Eye (tissue), 1 donor: ENCODE data around the gene ETS1.

Experiments used
- DNase-seq: peaks from one replicate; pipeline ENCODE4 v3.0.0-alpha.2; 2015

Gene ETS1, protein sequence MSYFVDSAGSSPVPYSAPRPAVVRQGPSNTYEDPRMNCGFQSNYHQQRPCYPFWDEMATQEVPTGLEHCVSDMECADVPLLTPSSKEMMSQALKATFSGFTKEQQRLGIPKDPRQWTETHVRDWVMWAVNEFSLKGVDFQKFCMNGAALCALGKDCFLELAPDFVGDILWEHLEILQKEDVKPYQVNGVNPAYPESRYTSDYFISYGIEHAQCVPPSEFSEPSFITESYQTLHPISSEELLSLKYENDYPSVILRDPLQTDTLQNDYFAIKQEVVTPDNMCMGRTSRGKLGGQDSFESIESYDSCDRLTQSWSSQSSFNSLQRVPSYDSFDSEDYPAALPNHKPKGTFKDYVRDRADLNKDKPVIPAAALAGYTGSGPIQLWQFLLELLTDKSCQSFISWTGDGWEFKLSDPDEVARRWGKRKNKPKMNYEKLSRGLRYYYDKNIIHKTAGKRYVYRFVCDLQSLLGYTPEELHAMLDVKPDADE

DNA sequence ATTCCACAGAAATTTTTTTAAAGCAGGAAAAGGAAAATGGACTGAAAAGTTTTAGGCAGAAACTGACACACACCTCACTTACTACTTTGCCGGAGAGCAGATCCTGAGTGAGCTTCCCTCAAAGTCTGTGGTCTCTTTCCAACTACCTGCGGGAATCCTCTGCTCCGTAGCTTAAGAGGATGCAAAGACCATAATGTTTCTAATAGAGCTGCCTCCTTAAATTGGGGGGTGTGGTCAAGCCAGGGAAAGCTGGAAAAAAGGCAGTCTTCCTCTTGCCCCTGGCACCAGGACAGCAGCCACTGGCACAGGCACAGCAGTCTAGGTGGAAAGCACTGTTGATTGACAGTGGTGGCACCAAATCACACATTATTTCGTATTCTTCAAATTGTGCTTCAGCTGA is at the start of gene ETS1:
ETS1 (minus strand) TSS at position 144 of the 400 bp plus-strand sequence. CDS start 14,428 bp downstream, outside the sequence.
- peak; percentile 27 for DNase-seq

- no peak for DNase-seq
Observed at GRCh38 chr11:128634395-128634794, 47.0 kb upstream of the ETS1 start.

DNA sequence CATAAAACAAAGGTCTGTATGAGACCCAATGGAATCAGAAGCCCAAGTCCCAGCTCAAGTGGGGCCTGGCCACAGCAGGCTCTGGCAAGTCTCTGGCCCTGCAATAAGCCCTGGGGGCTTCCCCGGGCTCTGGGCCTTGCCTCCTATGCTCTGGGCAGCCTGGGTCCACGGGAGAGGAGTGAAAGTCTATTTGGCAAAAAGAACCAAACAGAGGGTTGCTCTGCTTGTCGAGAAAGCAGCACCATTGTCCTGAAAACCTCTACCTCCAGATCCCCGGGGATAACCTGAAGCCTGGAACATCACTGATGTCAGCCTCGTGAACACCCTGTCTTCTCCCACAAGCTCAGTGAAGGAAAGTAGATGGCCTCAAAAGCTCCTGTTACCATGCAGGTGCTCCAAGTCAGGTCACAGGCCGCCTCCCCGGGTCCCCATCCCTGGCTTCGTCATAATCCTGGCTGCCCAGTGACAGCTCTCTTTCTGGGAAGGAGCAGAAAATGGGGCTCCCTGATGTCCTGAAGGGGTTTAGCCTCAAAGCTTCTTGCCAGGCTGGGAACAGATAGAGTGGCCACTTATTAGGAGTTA is 46.1 kb upstream of the ETS1 start:
- DNase-seq: no peak

DNA sequence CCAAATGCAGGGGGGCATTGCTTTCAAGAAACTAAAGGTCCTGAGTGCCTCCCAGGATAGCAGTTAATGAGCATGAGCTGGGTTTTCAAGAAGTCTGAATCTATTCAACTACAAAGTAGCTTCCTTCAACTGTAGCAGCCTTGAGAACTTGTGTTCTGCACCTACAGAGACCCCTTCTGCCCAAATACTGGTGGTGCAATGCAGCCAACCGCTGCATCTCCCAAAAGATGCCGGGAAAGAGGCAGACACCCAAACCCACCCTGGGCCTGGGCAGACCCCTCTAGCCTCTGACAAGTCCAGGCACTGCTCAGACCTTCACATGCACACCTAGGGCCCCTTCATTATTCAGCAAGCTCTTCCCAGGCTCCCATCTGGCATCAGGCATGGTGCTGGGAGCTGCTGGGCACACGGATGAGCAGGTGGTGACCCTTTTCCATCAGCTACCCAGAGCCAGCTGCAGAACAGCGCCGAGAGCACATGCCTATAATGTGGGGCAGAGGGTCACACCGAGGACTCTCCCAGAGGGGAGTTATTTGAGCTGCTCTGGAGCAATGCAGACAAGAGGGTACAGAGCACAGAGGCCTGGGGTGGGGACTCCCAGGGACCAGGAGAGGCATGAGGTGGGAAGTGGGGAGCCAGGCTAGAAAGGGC is 44.9 kb upstream of the ETS1 start:
- DNase-seq: peak; percentile 61

- DNase-seq: peak; percentile 92
Observed at GRCh38 chr11:128630367-128631230, 43.2 kb upstream of the ETS1 start.

- DNase-seq: no peak
Observed at GRCh38 chr11:128629516-128630106, 42.3 kb upstream of the ETS1 start.

- no peak for DNase-seq
Observed at GRCh38 chr11:128628686-128629085, 41.3 kb upstream of the ETS1 start.

DNA sequence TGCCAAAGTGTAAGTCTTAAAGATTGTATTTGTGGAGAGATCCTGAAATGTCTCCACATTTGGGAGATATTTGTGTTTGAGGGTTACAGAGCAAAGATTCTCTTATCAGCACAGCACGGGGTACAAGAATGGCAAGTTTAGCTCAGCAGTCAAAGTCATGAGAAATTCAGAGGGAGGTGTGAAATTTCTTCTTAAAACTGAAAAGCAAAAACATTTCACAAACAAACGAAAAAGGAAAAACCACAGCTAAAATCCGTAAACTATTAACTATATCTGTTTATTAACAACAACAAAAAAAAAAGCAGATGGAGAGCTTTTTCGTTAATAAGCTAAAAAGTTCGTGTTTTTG is 40.9 kb upstream of the ETS1 start:
- no peak for DNase-seq

DNA sequence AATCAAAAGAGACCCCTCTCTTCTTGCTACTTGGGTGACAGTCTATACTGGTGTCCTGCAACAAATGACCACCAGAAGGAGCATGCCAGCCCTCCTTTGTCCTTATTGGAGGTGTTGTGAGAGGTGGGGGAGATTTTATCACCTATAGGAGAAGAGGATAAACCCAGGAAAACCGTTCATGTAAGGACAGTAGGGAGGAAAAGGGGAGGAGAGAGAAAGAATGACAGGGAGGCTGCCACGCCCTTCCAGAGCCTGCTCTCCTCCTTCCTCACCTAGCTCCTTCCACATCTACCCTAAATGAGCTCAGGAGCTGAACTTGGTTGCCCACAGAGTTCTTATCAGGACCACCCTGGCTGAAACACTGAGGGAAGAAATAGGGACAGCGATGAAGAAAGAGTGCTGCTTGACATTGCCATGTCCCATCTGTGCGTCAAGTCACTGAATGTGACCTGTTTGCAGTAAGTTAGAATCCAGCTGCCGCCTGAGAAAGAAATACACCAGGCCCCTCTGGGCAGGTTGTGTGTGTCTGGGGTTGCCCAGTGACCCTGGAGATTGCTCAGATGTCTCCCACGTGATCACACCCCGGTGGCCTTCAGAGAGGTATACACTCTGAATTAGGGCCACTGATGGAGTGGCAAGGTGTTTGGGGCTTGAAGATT is 40.4 kb upstream of the ETS1 start:
- DNase-seq: no peak

DNA sequence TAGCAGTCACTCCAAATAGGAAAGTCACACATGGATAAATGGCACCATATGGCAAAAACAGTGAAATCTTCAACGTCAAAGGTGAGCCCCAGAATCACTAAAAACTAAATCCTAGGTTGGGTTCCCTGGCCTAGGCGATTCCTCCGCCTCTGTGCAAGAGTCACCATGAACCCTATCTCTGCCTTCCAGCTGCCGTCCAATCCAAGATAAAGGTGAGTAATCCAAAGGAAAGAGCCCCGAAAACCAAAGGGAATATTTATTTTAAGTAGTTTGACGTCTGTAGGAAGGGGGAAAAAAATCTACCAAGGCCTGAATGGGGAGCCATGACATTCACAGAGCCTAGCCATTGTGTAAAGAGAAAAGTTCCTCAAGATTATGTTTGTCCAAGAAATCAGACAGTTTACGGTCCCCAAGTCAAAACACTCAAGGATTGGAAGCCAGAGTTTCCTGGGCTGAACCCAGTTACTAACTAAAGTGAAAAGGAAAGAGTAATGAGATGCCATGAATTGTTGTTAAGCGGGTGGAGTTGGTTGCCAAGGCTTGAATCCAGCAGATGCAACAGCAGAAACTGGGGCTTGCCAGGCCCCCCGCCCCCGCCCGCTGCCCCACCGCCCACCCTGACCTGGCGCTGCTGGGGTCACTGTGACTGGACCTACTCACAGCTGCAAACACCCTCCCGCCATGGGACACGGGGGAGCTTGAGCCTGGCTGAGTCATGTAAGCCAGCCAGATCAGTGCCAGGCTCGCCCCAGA is 39.7 kb upstream of the ETS1 start:
- no peak for DNase-seq

DNA sequence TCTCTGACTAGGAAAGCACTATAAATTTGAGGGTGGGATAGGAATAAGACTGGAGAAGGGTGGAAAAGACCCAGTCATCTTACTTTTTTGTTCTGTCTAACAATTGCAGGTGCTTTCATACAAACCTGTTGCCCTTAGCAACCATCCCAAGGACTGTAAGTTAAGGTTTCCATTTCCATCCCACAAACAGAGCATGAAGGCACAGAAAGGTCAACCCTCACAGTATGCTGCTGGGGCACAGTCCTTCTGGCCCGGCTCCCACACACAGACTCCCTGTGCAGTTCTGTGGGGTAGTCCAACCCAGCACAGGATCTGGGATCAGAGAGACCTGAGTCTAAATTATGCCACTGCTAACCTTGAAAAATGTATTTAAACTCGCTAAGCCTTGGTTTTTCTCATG is 38.4 kb upstream of the ETS1 start:
- DNase-seq: no peak

GRCh38 chr11:128625326-128625725 is 38.0 kb upstream of the ETS1 start:
- DNase-seq: no peak

DNA sequence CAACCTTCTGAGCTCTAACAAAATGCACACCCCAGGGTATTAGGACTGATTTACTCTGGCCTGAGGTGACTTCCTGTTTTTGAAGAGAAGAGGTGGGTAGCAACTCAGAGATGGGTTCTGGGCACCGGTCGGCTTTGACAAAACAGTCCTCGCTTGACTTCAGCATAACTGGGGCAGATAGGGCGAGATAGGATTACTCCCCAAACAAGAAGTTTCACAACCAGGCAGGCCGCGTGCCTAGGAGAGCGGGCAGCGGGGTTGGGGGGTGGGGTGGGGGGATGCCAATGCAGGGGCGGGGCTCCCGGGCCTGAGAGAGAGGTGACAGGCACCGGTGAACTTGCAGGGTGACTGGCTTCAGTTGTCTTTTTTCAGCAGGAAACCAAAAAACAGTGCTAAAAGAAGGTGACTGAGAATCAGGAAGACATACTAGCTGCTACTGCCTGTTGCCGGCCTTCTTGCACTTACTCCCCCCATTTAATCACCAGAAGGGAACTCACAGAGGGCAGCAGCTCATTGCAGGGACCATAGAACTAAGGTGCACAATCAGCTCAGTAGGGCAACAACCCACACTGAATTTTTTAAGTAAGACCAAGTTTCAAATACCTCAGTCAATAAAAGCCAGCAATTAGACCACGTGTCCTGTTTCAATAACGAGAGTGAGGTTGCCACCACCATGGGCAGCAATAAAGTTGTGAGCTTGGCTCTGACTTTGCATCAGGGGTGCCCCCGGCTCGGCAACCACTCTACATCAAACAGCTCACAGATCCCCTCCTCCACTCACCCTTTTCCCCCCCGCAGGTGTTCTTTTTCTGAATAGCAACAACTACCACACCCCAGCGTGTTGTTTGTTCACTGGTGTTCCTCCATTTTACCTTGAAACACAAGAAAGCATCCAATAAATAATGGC is 37.2 kb upstream of the ETS1 start:
- no peak for DNase-seq

DNA sequence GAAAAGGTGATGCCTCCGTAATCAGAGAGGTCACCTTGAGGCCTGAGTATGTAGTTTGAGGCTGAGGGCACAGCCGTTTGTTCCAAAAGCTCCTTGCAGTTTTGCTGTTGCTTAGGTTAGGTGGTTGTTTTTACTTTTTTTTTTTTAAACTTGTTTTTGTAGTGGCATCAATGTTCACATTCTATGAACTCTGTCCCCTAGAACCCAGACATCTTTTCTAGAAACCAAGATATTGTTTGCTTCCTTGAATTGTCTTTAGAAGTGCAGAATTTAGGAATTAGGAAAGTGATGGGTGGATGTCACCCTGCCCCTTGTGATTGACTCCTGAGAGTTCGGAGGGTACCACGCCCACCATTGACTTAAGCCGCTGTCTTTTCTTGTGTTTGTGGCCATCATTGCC is 35.7 kb upstream of the ETS1 start:
- no peak for DNase-seq

GRCh38 chr11:128621601-128622501 is 34.5 kb upstream of the ETS1 start:
- no peak for DNase-seq

- no peak for DNase-seq
Observed at GRCh38 chr11:128620309-128621100, 33.1 kb upstream of the ETS1 start.

DNA sequence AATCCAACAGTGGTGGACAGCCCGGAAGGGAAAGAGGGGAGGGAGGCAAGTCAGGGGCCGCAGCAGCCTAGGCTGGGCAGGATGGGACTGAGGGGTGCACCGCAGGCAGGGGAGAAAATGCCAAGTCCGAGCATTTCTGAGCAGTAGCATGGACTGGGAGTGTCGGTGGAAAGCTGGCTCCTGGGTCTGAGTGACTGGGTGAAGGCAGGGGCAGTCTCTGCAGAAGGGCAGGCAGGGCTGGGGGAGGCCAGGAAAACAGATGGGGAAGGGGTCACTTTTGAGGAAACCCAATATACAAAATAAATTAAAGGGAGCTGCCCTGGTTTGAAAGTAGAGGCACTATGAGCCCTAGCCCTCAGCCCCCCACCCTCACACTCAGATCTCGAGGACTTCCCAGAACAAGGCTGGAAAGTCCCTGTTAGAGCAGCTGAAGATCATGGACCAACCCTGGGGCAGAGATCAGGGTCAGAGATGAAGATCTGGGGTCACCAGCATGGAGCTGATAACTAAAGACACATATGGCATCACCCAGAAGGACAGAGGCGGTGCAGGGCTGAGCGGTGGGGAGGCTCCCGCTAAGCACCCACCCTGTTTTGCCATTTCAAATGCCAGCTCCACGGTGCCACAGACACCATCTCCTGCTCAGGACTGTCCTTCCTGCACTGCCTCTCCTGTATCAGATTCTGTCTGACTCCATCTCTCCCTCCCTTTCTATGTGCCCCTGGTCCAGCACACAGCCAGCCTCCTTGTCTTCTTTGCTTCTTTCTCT is 32.4 kb upstream of the ETS1 start:
- no peak for DNase-seq
